Parathyroid adenoma (tissue), 2 donors: ENCODE measurements around the gene NBDY.

Experiments
- H2AFZ ChIP-seq: fragments of 300-600 bp; sonication (generic); one replicate; pipeline ENCODE4 v1.7.0; 2017; ENCODE audit warnings: antibody characterized with exemption, mild to moderate bottlenecking
- H3K27ac ChIP-seq: fragments of 300-600 bp; sonication (generic); one replicate; pipeline ENCODE4 v1.7.0; 2017
- H3K27me3 ChIP-seq: fragments of 300-600 bp; sonication (generic); one replicate; pipeline ENCODE4 v1.7.0; 2017; ENCODE audit warnings: low read length; ENCODE audit not compliant: control insufficient read depth, insufficient read depth
- H3K36me3 ChIP-seq: fragments of 300-600 bp; sonication (generic); one replicate; pipeline ENCODE4 v1.7.0; 2017; ENCODE audit warnings: low read length; ENCODE audit not compliant: control insufficient read depth, insufficient read depth
- H3K4me1 ChIP-seq: fragments of 300-600 bp; sonication (generic); one replicate; pipeline ENCODE4 v1.7.0; 2017; ENCODE audit warnings: control low read depth
- H3K4me2 ChIP-seq: fragments of 300-600 bp; sonication (generic); one replicate; pipeline ENCODE4 v1.7.0; 2017; ENCODE audit warnings: low read length
- H3K4me3 ChIP-seq: fragments of 300-600 bp; sonication (generic); one replicate; pipeline ENCODE4 v1.7.0; 2017; ENCODE audit warnings: low read depth, low read length
- H3K79me2 ChIP-seq: fragments of 300-600 bp; sonication (generic); one replicate; pipeline ENCODE4 v1.7.0; 2017; ENCODE audit warnings: control low read depth
- H3K9ac ChIP-seq: fragments of 300-600 bp; sonication (generic); one replicate; pipeline ENCODE4 v1.7.0; 2017; ENCODE audit warnings: mild to moderate bottlenecking
- H3K9me3 ChIP-seq: fragments of 300-600 bp; sonication (generic); one replicate; pipeline ENCODE4 v1.7.0; 2017; ENCODE audit warnings: low read length; ENCODE audit not compliant: control insufficient read depth
- CTCF ChIP-seq: fragments of 300-600 bp; sonication (generic); IDR thresholded peaks from one replicate; pipeline ENCODE4 v1.7.0; 2017; ENCODE audit warnings: antibody characterized with exemption, mild to moderate bottlenecking
- donor health status: primary hyperparathyroidism.

NBDY gene

DNA sequence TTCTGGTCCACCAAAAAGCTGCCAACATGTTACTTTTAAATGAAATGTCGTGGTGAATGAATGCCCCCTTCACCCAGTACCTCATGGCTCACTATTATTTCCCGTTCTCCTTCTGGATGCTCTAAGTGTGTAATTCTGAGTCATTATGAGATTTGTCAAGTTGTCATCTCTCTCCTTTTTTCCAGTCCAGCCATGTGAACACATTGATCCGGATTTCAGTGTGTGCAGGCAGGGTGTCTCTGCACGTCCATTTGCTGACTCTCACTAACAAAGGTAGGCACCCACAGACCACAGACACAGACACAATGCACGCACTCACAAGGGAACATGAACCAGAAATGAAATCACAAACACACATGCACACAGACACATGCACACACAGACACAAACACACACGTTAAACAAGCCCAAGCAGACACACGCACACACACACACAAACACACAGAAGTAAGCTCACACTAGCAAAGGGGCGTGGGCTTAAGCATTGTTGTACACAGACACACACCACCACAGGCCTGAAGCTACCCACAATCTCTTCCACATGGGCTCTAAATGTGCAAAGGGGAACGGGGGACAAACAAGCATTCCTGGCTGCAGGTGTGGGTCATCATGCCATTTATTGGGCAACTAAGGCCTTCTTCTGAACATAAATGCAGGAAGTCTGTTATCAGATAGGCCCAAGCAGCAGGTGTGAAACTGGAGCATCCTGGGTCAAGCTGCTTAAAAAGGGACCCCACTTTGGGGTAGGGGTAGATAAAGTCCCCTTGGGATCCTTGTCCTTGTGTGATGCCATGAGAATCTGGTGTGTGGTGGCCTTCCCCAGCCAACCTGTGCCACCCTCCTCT is 58.1 kb downstream of the NBDY start:
- H3K4me2 ChIP-seq, result no peak overlapping the region
- no peaks in the 10 kb centered on the region for H3K36me3 ChIP-seq
- H3K9ac ChIP-seq, result no peak overlapping the region
- no peak overlapping the region for H3K27ac ChIP-seq
- H2AFZ ChIP-seq, result no peak overlapping the region
- H3K27me3 ChIP-seq, result no peaks in the 10 kb centered on the region
- no peak overlapping the region for H3K4me3 ChIP-seq
- TF ChIP-seq CTCF, result no peak
- no peaks in the 10 kb centered on the region for H3K9me3 ChIP-seq
- H3K4me1 ChIP-seq, result no peaks in the 10 kb centered on the region
- no peaks in the 10 kb centered on the region for H3K79me2 ChIP-seq

DNA sequence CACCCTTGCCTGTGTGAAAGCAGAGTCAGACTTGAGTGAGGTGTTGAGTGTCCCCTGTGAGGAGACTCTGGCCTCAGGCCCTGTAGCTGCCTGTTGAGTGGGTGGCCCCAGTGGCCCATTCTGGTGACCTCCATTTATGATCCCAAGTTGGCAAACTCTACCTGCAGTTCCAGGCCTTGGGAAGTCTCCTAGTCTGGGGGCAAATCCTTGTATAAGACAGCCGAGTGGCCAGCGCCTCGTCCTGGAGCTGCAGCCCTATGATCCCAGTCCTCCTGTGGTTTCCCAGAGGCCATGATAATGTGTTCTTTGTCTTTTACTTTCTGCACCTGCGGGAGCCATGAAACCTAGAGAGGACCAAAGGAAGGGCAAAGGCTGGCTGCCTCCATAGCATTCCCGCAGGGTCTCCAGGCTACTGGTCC is 58.7 kb downstream of the NBDY start:
- no peak overlapping the region for H3K9ac ChIP-seq
- H3K4me3 ChIP-seq, result no peak overlapping the region
- no peaks in the 10 kb centered on the region for H3K9me3 ChIP-seq
- H3K4me2 ChIP-seq, result no peak overlapping the region
- H3K79me2 ChIP-seq, result no peaks in the 10 kb centered on the region
- no peaks in the 10 kb centered on the region for H3K36me3 ChIP-seq
- no peak overlapping the region for H3K27ac ChIP-seq
- TF ChIP-seq CTCF, result no peak
- H3K27me3 ChIP-seq, result no peaks in the 10 kb centered on the region
- no peak overlapping the region for H2AFZ ChIP-seq
- H3K4me1 ChIP-seq, result no peaks in the 10 kb centered on the region

- Histone ChIP-seq H3K9me3 (no peaks in the 10 kb centered on the region), H2AFZ (no peak overlapping the region), H3K9ac (no peak overlapping the region), H3K27ac (no peak overlapping the region), H3K4me1 (no peaks in the 10 kb centered on the region), H3K36me3 (no peaks in the 10 kb centered on the region), H3K27me3 (no peaks in the 10 kb centered on the region), H3K4me2 (no peak overlapping the region), H3K79me2 (no peaks in the 10 kb centered on the region), H3K4me3 (no peak overlapping the region)
- TF ChIP-seq CTCF, result no peak
These were observed 59.2 kb downstream of the NBDY start for GRCh38 chrX:56788229-56788628.

- Histone ChIP-seq H3K4me2 (no peak overlapping the region), H3K36me3 (no peaks in the 10 kb centered on the region), H3K79me2 (no peaks in the 10 kb centered on the region), H2AFZ (no peak overlapping the region), H3K27ac (no peak overlapping the region), H3K27me3 (no peaks in the 10 kb centered on the region), H3K4me1 (no peaks in the 10 kb centered on the region), H3K9ac (no peak overlapping the region), H3K4me3 (no peak overlapping the region), H3K9me3 (no peaks in the 10 kb centered on the region)
- TF ChIP-seq CTCF, result no peak
These were observed 59.7 kb downstream of the NBDY start for GRCh38 chrX:56788717-56789122.
